ENCODE data around the gene ZNF282. TPM values are rescaled to one million over a fixed set of nuclear protein-coding genes. Genes with fewer than 3 reads are reported as not detected.

ZNF282 gene
- total RNA-seq, 1 experiment from 2014 or later: 39.0 TPM

Other genes with a start within 250 kb of the ZNF282 start
- 217 and 230 TPM in 2 replicates for gene PDIA4, start 167.0 kb upstream of the ZNF282 start, total RNA-seq (2021)
- gene ZNF786, start 104.8 kb upstream of the ZNF282 start, total RNA-seq (2021): 24.1 and 25.1 TPM in 2 replicates
- 5.3 and 5.4 TPM in 2 replicates for gene ZNF425, start 69.2 kb upstream of the ZNF282 start, total RNA-seq (2021)
- 62.1 and 62.4 TPM in 2 replicates for gene ZNF398, start 48.1 kb upstream of the ZNF282 start, total RNA-seq (2021)
- 21.1 and 22.9 TPM in 2 replicates for gene ZNF212, start 44.1 kb downstream of the ZNF282 start, total RNA-seq (2021)
- 13.5 and 13.6 TPM in 2 replicates for gene ZNF783, start 66.7 kb downstream of the ZNF282 start, total RNA-seq (2021)

Data from H9 (cell line).